OCI-LY7 (cell line): ENCODE data around the gene TLCD2. TPM values are rescaled to one million over a fixed set of nuclear protein-coding genes. Genes with fewer than 3 reads are reported as not detected.
"Not testable (repeated sequence)": the region's sequence is repeated elsewhere in the genome, so short reads cannot be mapped to it uniquely, and the experiment has no call there.

Experiments
- BruUV-seq: library from RNA; stranded (reverse); fragments of 400-500 nt; replicated peaks from 2 replicates; lab custom pipeline; 2021; lab: Mats Ljungman, UMichigan
- CTCF ChIA-PET: fragments of 300-600 bp; sonication (Branson Sonifier 250); formaldehyde crosslinking; loops from one replicate; lab custom pipeline; 2022; ENCODE audit warnings: antibody characterized with exemption; ENCODE audit not compliant: unreplicated experiment; lab: Charles Lee
- POLR2A ChIA-PET: fragments of 300-600 bp; sonication (Branson Sonifier 250); formaldehyde crosslinking; loops from one replicate; lab custom pipeline; 2022; ENCODE audit warnings: antibody characterized with exemption; lab: Charles Lee
- DNase-seq: peaks from one replicate; pipeline ENCODE4 v3.0.0-alpha.2; 2015; ENCODE audit warnings: low spot score
- H2AFZ ChIP-seq: fragments of 200-600 bp; sonication (generic), shearing (Covaris generic); 2 replicates; pipeline ENCODE4 v1.6.1; 2014; ENCODE audit warnings: mild to moderate bottlenecking, antibody characterized with exemption, low read length, moderate library complexity
- H3K27ac ChIP-seq: fragments of 200-600 bp; sonication (generic); 2 replicates; pipeline ENCODE4 v1.5.1; 2014; ENCODE audit warnings: mixed run types, low read depth, mild to moderate bottlenecking, moderate library complexity, low read length, inconsistent platforms; ENCODE audit not compliant: poor library complexity, severe bottlenecking
- H3K36me3 ChIP-seq: fragments of 200-600 bp; sonication (generic); 2 replicates; pipeline ENCODE4 v1.6.1; 2014; ENCODE audit warnings: mild to moderate bottlenecking, antibody characterized with exemption, low read length, moderate library complexity, mixed read lengths; ENCODE audit not compliant: insufficient read depth
- H3K4me1 ChIP-seq: fragments of 200-600 bp; sonication (generic); 2 replicates; pipeline ENCODE4 v1.5.1; 2014; ENCODE audit warnings: mild to moderate bottlenecking, low read length; ENCODE audit not compliant: insufficient read depth, poor library complexity, severe bottlenecking
- H3K4me2 ChIP-seq: fragments of 200-600 bp; sonication (generic); 2 replicates; pipeline ENCODE4 v1.6.1; 2014; ENCODE audit warnings: mild to moderate bottlenecking, low read length
- H3K4me3 ChIP-seq: fragments of 200-600 bp; sonication (generic); 2 replicates; pipeline ENCODE4 v1.5.1; 2014; ENCODE audit warnings: mild to moderate bottlenecking, low read depth, low read length; ENCODE audit not compliant: poor library complexity, severe bottlenecking
- H3K79me2 ChIP-seq: fragments of 200-600 bp; sonication (generic); 2 replicates; pipeline ENCODE4 v1.6.1; 2016; ENCODE audit warnings: low read depth, mild to moderate bottlenecking, low read length, moderate library complexity, mixed read lengths; ENCODE audit not compliant: insufficient read depth
- H3K9me2 ChIP-seq: fragments of 200-600 bp; sonication (generic); 2 replicates; pipeline ENCODE4 v1.6.1; 2016; ENCODE audit warnings: mild to moderate bottlenecking, low read length, mixed read lengths; ENCODE audit not compliant: insufficient read depth
- H3K9me3 ChIP-seq: fragments of 200-600 bp; sonication (generic); 2 replicates; pipeline ENCODE4 v1.6.1; 2014; ENCODE audit warnings: mild to moderate bottlenecking, mixed run types, low read length, mixed read lengths
- H4K20me1 ChIP-seq: fragments of 200-600 bp; sonication (generic); 2 replicates; pipeline ENCODE4 v1.6.1; 2014; ENCODE audit warnings: mild to moderate bottlenecking, antibody characterized with exemption, low read length, moderate library complexity, mixed read lengths; ENCODE audit not compliant: insufficient read depth
- CTCF ChIP-seq: fragments of 200-600 bp; sonication (generic); conservative IDR thresholded peaks from 2 replicates; pipeline ENCODE4 v1.5.1; 2014; ENCODE audit warnings: mild to moderate bottlenecking, antibody characterized with exemption, low read length, moderate library complexity, mixed read lengths
- EZH2phosphoT487 ChIP-seq: fragments of 200-600 bp; sonication (generic); IDR thresholded peaks from 2 replicates; pipeline ENCODE4 v1.6.1; 2018; ENCODE audit warnings: low read depth, borderline replicate concordance, mild to moderate bottlenecking, mixed run types, antibody characterized with exemption, low read length, moderate library complexity, mixed read lengths
- intact Hi-C: fragments of 100-400 bp; cut with micrococcal nuclease; formaldehyde crosslinking; loops from one replicate; pipeline ENCODE4 v1.10.0; 2022; ENCODE audit not compliant: unreplicated experiment
- total RNA-seq, 2 experiments: library from RNA; depleted of rRNA in 1 of 2; stranded (reverse); fragments of >200 nt in 1 of 2; shearing (Covaris generic) in 1 of 2; gene quantifications; 2 replicates each; pipeline ENCODE4 v1.2.3, GENCODE V29; 2014 to 2022

Gene TLCD2
- total RNA-seq, 2 experiments from 2014 or later, result not detected

- Histone ChIP-seq H3K36me3 (no peaks in the 10 kb centered on the region), H3K9me3 (no peaks in the 10 kb centered on the region), H3K27ac (no peak overlapping the region), H2AFZ (no peak overlapping the region), H3K9me2 (no peaks in the 10 kb centered on the region), H3K79me2 (no peaks in the 10 kb centered on the region), H3K4me3 (no peak overlapping the region), H3K4me1 (no peaks in the 10 kb centered on the region), H3K4me2 (no peak overlapping the region), H4K20me1 (no peaks in the 10 kb centered on the region)
- CTCF ChIA-PET, result no interaction called here
- TF ChIP-seq EZH2phosphoT487, result no peak
- TF ChIP-seq CTCF, result no peak
- POLR2A ChIA-PET, result no interaction called here
- BruUV-seq, result no TSS peak
- intact Hi-C loops, result no loop called here
- no peak for DNase-seq
These were observed 19.5 kb downstream of the TLCD2 start for GRCh38 chr17:1690544-1691221.

- H4K20me1 ChIP-seq, H3K4me2 ChIP-seq, CTCF ChIA-PET, H3K27ac ChIP-seq, BruUV-seq, H3K4me1 ChIP-seq, POLR2A ChIA-PET, H3K9me3 ChIP-seq, H2AFZ ChIP-seq, H3K4me3 ChIP-seq, DNase-seq, intact Hi-C loops, H3K9me2 ChIP-seq, H3K36me3 ChIP-seq: not testable (repeated sequence)
- H3K79me2 ChIP-seq, result peaks cover 12% of the 10 kb centered on the region
These were observed 21.8 kb downstream of the TLCD2 start for GRCh38 chr17:1688405-1688804.

GRCh38 chr17:1686086-1686485 lies 24.1 kb downstream of the TLCD2 start:
- H3K4me3 ChIP-seq, result no peak overlapping the region
- H3K4me2 ChIP-seq, result no peak overlapping the region
- H3K9me3 ChIP-seq, result no peaks in the 10 kb centered on the region
- peaks cover 26% of the 10 kb centered on the region for H3K36me3 ChIP-seq
- H3K27ac ChIP-seq, result no peak overlapping the region
- POLR2A ChIA-PET, result no interaction called here
- H3K4me1 ChIP-seq, result peaks cover 12% of the 10 kb centered on the region
- TF ChIP-seq CTCF, result no peak
- no peak for TF ChIP-seq EZH2phosphoT487
- DNase-seq, result no peak
- CTCF ChIA-PET, result no interaction called here
- H4K20me1 ChIP-seq, result peaks cover 16% of the 10 kb centered on the region
- H3K79me2 ChIP-seq, result peaks cover 30% of the 10 kb centered on the region
- intact Hi-C loops, result no loop called here
- no peaks in the 10 kb centered on the region for H3K9me2 ChIP-seq
- no TSS peak for BruUV-seq
- H2AFZ ChIP-seq, result no peak overlapping the region
